Measurements from ENCODE around the gene POLR3K. TPM values are rescaled to one million over a fixed set of nuclear protein-coding genes. Genes with fewer than 3 reads are reported as not detected.

Gene POLR3K
- total RNA-seq, 1 donor from 2014 or later = 9.4 TPM

GRCh38 chr16:85865-86264 lies 32.5 kb upstream of the POLR3K start:
- no peak for DNase-seq (ENCODE audit: low read depth)
- no peak overlapping the region for H3K4me3 ChIP-seq (ENCODE audit: low read depth, low read length)
- TF ChIP-seq CTCF (conservative IDR thresholded peaks at IDR 0.05; ENCODE audit: low read depth, low read length) = no peak

- no peak for TF ChIP-seq CTCF (conservative IDR thresholded peaks at IDR 0.05; ENCODE audit: low read depth, low read length)
- H3K4me3 ChIP-seq (ENCODE audit: low read depth, low read length) = no peak overlapping the region
- no peak for DNase-seq (ENCODE audit: low read depth)
These were observed 32.0 kb upstream of the POLR3K start for GRCh38 chr16:85407-85782.

GRCh38 chr16:84718-85406 lies 31.5 kb upstream of the POLR3K start:
- no peak for TF ChIP-seq CTCF (conservative IDR thresholded peaks at IDR 0.05; ENCODE audit: low read depth, low read length)
- DNase-seq (ENCODE audit: low read depth) = peak; percentile 72

GRCh38 chr16:83781-84615 lies 30.6 kb upstream of the POLR3K start:
- no peak overlapping the region for H3K4me3 ChIP-seq (ENCODE audit: low read depth, low read length)
- DNase-seq (ENCODE audit: low read depth) = no peak
- no peak for TF ChIP-seq CTCF (conservative IDR thresholded peaks at IDR 0.05; ENCODE audit: low read depth, low read length)

More at GRCh38 chr16:84718-85406, 31.5 kb upstream of the POLR3K start:
- H3K4me3 ChIP-seq (ENCODE audit: low read depth, low read length) = no peak overlapping the region

GRCh38 chr16:83060-83603 lies 29.7 kb upstream of the POLR3K start:
- TF ChIP-seq CTCF (conservative IDR thresholded peaks at IDR 0.05; ENCODE audit: low read depth, low read length) = no peak
- H3K4me3 ChIP-seq (ENCODE audit: low read depth, low read length) = no peak overlapping the region
- no peak for DNase-seq (ENCODE audit: low read depth)

GRCh38 chr16:79151-80054 lies 26.0 kb upstream of the POLR3K start:
- peak overlapping the region; percentile 71 for H3K4me3 ChIP-seq (ENCODE audit: low read depth, low read length)
- TF ChIP-seq CTCF (conservative IDR thresholded peaks at IDR 0.05; ENCODE audit: low read depth, low read length) = no peak
- no peak for DNase-seq (ENCODE audit: low read depth)
